ENCODE measurements around the gene CLHC1. TPM values are rescaled to one million over a fixed set of nuclear protein-coding genes. Genes with fewer than 3 reads are reported as not detected.

Gene CLHC1
- total RNA-seq, 1 donor from 2014 or later = 7.5 TPM

GRCh38 chr2:55225481-55226020, 6.5 kb downstream of the CLHC1 start:
- no peak overlapping the region for H3K4me3 ChIP-seq
- DNase-seq = no peak
- H3K36me3 ChIP-seq = no peaks in the 10 kb centered on the region
- H3K4me1 ChIP-seq = peaks cover 49% of the 10 kb centered on the region
- H3K27ac ChIP-seq (replicated peaks) = no peak overlapping the region
- no peaks in the 10 kb centered on the region for H3K27me3 ChIP-seq (ENCODE audit: low read depth)
- intact Hi-C loops (cut with micrococcal nuclease) = no loop called here
- TF ChIP-seq CTCF (IDR thresholded peaks at IDR 0.05; ENCODE audit: borderline replicate concordance) = no peak
- H3K9me3 ChIP-seq (replicated peaks) = no peaks in the 10 kb centered on the region

GRCh38 chr2:55224761-55225261, 7.3 kb downstream of the CLHC1 start:
- no peak for TF ChIP-seq CTCF (IDR thresholded peaks at IDR 0.05; ENCODE audit: borderline replicate concordance)
- intact Hi-C loops (cut with micrococcal nuclease) = no loop called here

GRCh38 chr2:55223958-55224760, 7.9 kb downstream of the CLHC1 start:
- peaks cover 45% of the 10 kb centered on the region for H3K4me1 ChIP-seq
- peak overlapping the region; percentile 78 for H3K4me3 ChIP-seq
- H3K9me3 ChIP-seq (replicated peaks) = no peaks in the 10 kb centered on the region
- no peaks in the 10 kb centered on the region for H3K36me3 ChIP-seq
- intact Hi-C loops (cut with micrococcal nuclease) = no loop called here
- TF ChIP-seq CTCF (IDR thresholded peaks at IDR 0.05; ENCODE audit: borderline replicate concordance) = no peak
- peak overlapping the region; percentile 93 for H3K27ac ChIP-seq (replicated peaks)
- no peaks in the 10 kb centered on the region for H3K27me3 ChIP-seq (ENCODE audit: low read depth)
- DNase-seq = no peak

More at GRCh38 chr2:55224761-55225261, 7.3 kb downstream of the CLHC1 start:
- H3K27ac ChIP-seq (replicated peaks) = peak overlapping the region; percentile 93
- no peak overlapping the region for H3K4me3 ChIP-seq
- H3K27me3 ChIP-seq (ENCODE audit: low read depth) = no peaks in the 10 kb centered on the region
- H3K36me3 ChIP-seq = no peaks in the 10 kb centered on the region
- peaks cover 49% of the 10 kb centered on the region for H3K4me1 ChIP-seq
- no peaks in the 10 kb centered on the region for H3K9me3 ChIP-seq (replicated peaks)
- DNase-seq = no peak

- DNase-seq = no peak
- no peaks in the 10 kb centered on the region for H3K27me3 ChIP-seq (ENCODE audit: low read depth)
- intact Hi-C loops (cut with micrococcal nuclease) = no loop called here
- H3K4me3 ChIP-seq = no peak overlapping the region
- no peaks in the 10 kb centered on the region for H3K4me1 ChIP-seq
- no peak overlapping the region for H3K27ac ChIP-seq (replicated peaks)
- TF ChIP-seq CTCF (IDR thresholded peaks at IDR 0.05; ENCODE audit: borderline replicate concordance) = no peak
- H3K9me3 ChIP-seq (replicated peaks) = no peaks in the 10 kb centered on the region
- no peaks in the 10 kb centered on the region for H3K36me3 ChIP-seq
These were observed 18.3 kb downstream of the CLHC1 start for GRCh38 chr2:55213822-55214221.

- DNase-seq = no peak
- Histone ChIP-seq H3K4me1 (no peaks in the 10 kb centered on the region), H3K27ac (replicated peaks) (no peak overlapping the region), H3K36me3 (peaks cover 54% of the 10 kb centered on the region), H3K9me3 (replicated peaks) (peaks cover 36% of the 10 kb centered on the region), H3K4me3 (no peak overlapping the region), H3K27me3 (ENCODE audit: low read depth) (no peaks in the 10 kb centered on the region)
- no peak for TF ChIP-seq CTCF (IDR thresholded peaks at IDR 0.05; ENCODE audit: borderline replicate concordance)
- intact Hi-C loops (cut with micrococcal nuclease) = no loop called here
These were observed 27.1 kb downstream of the CLHC1 start for GRCh38 chr2:55204950-55205349.
